Prostate gland (tissue), 2 donors: Measurements from ENCODE around the gene SMC1B. TPM values are rescaled to one million over a fixed set of nuclear protein-coding genes. Genes with fewer than 3 reads are reported as not detected.
A peak's percentile ranks its signal among the peaks of the same experiment; 100 is the strongest.
"Not testable (repeated sequence)": the region's sequence is repeated elsewhere in the genome, so short reads cannot be mapped to it uniquely, and the experiment has no call there.

Experiments used
- DNase-seq: peaks from one replicate; pipeline ENCODE4 v3.0.0-alpha.2; 2019; ENCODE audit warnings: low spot score
- H3K27ac ChIP-seq, 2 donors: fragments of 200-600 bp; sonication (generic); 2 replicates each; pipeline ENCODE4 v1.5.1; 2017 to 2019
- H3K27me3 ChIP-seq: fragments of 200-600 bp; sonication (generic); replicated peaks from 2 replicates; pipeline ENCODE4 v1.5.1; 2019; ENCODE audit not compliant: insufficient read depth
- H3K36me3 ChIP-seq, 2 donors: fragments of 200-600 bp; sonication (generic); 1 replicate in 1 of 2; 2 replicates in 1 of 2; pipeline versions ENCODE4 v1.5.1 to v1.8.1; 2017 to 2019
- H3K4me1 ChIP-seq: fragments of 200-600 bp; sonication (generic); replicated peaks from 2 replicates; pipeline ENCODE4 v1.5.1; 2019
- H3K4me3 ChIP-seq, 2 donors: fragments of 200-600 bp; sonication (generic); 2 replicates each; pipeline ENCODE4 v1.5.1; 2017 to 2019
- H3K9me3 ChIP-seq: fragments of 200-600 bp; sonication (generic); 2 replicates; pipeline ENCODE4 v1.5.1; 2017
- CTCF ChIP-seq, 4 experiments: fragments of 200-600 bp in 2 of 4; fragments of 450-650 bp in 2 of 4; sonication (generic) in 2 of 4; IDR thresholded peaks; 1 replicate in 3 of 4; 2 replicates in 1 of 4; pipeline ENCODE4 v1.5.1; 2016 to 2019; ENCODE audit warnings: antibody characterized with exemption in 4 of 4, mild to moderate bottlenecking in 2 of 4, moderate library complexity in 2 of 4
- POLR2A ChIP-seq: fragments of 450-650 bp; IDR thresholded peaks from one replicate; pipeline ENCODE4 v1.6.1; 2016; ENCODE audit warnings: antibody characterized with exemption, mild to moderate bottlenecking
- POLR2AphosphoS5 ChIP-seq: sonication (generic); formaldehyde crosslinking; IDR thresholded peaks from one replicate; pipeline ENCODE4 v1.6.1; 2017; ENCODE audit warnings: antibody characterized with exemption
- WGBS: methylation state at CpG from one replicate; pipeline ENCODE4 v1.1.5; 2018; 5-methylcytosine and 5-hydroxymethylcytosine counted together
- intact Hi-C: fragments of 100-400 bp; cut with DNase I; formaldehyde crosslinking; loops from one replicate; pipeline ENCODE4 v1.14.2; 2022
- total RNA-seq, 2 donors: library from RNA; depleted of rRNA; stranded (reverse); fragments of >200 nt; gene quantifications; one replicate each; pipeline ENCODE4 v1.1.0, GENCODE V29; 2016

The SMC1B gene
- total RNA-seq, 2 donors from 2014 or later = 8.2 TPM; not detected in 1

- Histone ChIP-seq H3K4me3 (no peak overlapping the region), H3K4me1 (peaks cover 13% of the 10 kb centered on the region), H3K27ac (no peak overlapping the region), H3K27me3 (no peaks in the 10 kb centered on the region), H3K36me3 (peaks cover 0 to 7% of the 10 kb centered on the region in 2 donors), H3K9me3 (no peaks in the 10 kb centered on the region)
- intact Hi-C loops = no loop called here
- TF ChIP-seq POLR2A (no peak), CTCF (IDR thresholded peaks at IDR 0.05) (no peak), POLR2AphosphoS5 (no peak)
- 91% methylated on average over 19 of the region's 19 CpGs for WGBS
- no peak for DNase-seq
These were observed 82.9 kb downstream of the SMC1B start for GRCh38 chr22:45330548-45330947.

- WGBS = 56% methylated on average over 12 of the region's 12 CpGs
- Histone ChIP-seq H3K4me3 (no peak overlapping the region), H3K27ac (peak overlapping the region in 1 of 2 donors; percentile 57), H3K4me1 (peaks cover 3% of the 10 kb centered on the region), H3K9me3 (no peaks in the 10 kb centered on the region), H3K27me3 (no peaks in the 10 kb centered on the region), H3K36me3 (peaks cover 0 to 7% of the 10 kb centered on the region in 2 donors)
- TF ChIP-seq POLR2AphosphoS5 (no peak), POLR2A (no peak), CTCF (IDR thresholded peaks at IDR 0.05) (no peak)
- intact Hi-C loops = no loop called here
- no peak for DNase-seq
These were observed 83.9 kb downstream of the SMC1B start for GRCh38 chr22:45329530-45329936.

- Histone ChIP-seq H3K27ac (peak overlapping the region; percentile 1 to 57), H3K4me1 (no peaks in the 10 kb centered on the region), H3K9me3 (no peaks in the 10 kb centered on the region), H3K4me3 (no peak overlapping the region), H3K36me3 (peaks cover 0 to 7% of the 10 kb centered on the region in 2 donors), H3K27me3 (no peaks in the 10 kb centered on the region)
- WGBS = 49% methylated on average over 8 of the region's 8 CpGs
- intact Hi-C loops = no loop called here
- no peak for DNase-seq
- no peak for TF ChIP-seq POLR2A
- peak; percentile 20 for TF ChIP-seq POLR2AphosphoS5
- no peak for TF ChIP-seq CTCF (IDR thresholded peaks at IDR 0.05)
These were observed 84.4 kb downstream of the SMC1B start for GRCh38 chr22:45328822-45329529.

- H3K9me3 ChIP-seq, DNase-seq, intact Hi-C loops, H3K4me1 ChIP-seq, H3K27me3 ChIP-seq, H3K4me3 ChIP-seq: not testable (repeated sequence)
- Histone ChIP-seq H3K36me3 (peaks cover 0 to 12% of the 10 kb centered on the region in 2 donors), H3K27ac (peak overlapping the region; percentile 1 to 57)
- WGBS = 92% methylated on average over 7 of the region's 8 CpGs
These were observed 85.1 kb downstream of the SMC1B start for GRCh38 chr22:45328261-45328660.

- H3K4me3 ChIP-seq = no peak overlapping the region
- H3K4me1 ChIP-seq = peaks cover 14% of the 10 kb centered on the region
- intact Hi-C loops = no loop called here
- H3K27me3 ChIP-seq = no peaks in the 10 kb centered on the region
- 79% methylated on average over 12 of the region's 12 CpGs for WGBS
- TF ChIP-seq POLR2A (no peak), POLR2AphosphoS5 (no peak), CTCF (IDR thresholded peaks at IDR 0.05) (no peak)
- H3K9me3 ChIP-seq = no peaks in the 10 kb centered on the region
- peaks cover 0 to 15% of the 10 kb centered on the region in 2 donors for H3K36me3 ChIP-seq
- no peak for DNase-seq
- peak overlapping the region in 1 of 2 donors; percentile 6 for H3K27ac ChIP-seq
These were observed 89.1 kb downstream of the SMC1B start for GRCh38 chr22:45324311-45324711.
